Prostate gland (tissue), 2 donors: ENCODE measurements around the gene RGS7. TPM values are rescaled to one million over a fixed set of nuclear protein-coding genes. Genes with fewer than 3 reads are reported as not detected.

Experiments used
- DNase-seq: peaks from one replicate; pipeline ENCODE4 v3.0.0-alpha.2; 2019; ENCODE audit warnings: low spot score
- H3K27ac ChIP-seq, 2 donors: fragments of 200-600 bp; sonication (generic); 2 replicates each; pipeline ENCODE4 v1.5.1; 2017 to 2019
- H3K27me3 ChIP-seq: fragments of 200-600 bp; sonication (generic); replicated peaks from 2 replicates; pipeline ENCODE4 v1.5.1; 2019; ENCODE audit not compliant: insufficient read depth
- H3K36me3 ChIP-seq, 2 donors: fragments of 200-600 bp; sonication (generic); 1 replicate in 1 of 2; 2 replicates in 1 of 2; pipeline versions ENCODE4 v1.5.1 to v1.8.1; 2017 to 2019
- H3K4me1 ChIP-seq: fragments of 200-600 bp; sonication (generic); replicated peaks from 2 replicates; pipeline ENCODE4 v1.5.1; 2019
- H3K4me3 ChIP-seq, 2 donors: fragments of 200-600 bp; sonication (generic); 2 replicates each; pipeline ENCODE4 v1.5.1; 2017 to 2019
- H3K9me3 ChIP-seq: fragments of 200-600 bp; sonication (generic); 2 replicates; pipeline ENCODE4 v1.5.1; 2017
- CTCF ChIP-seq, 4 experiments: fragments of 200-600 bp in 2 of 4; fragments of 450-650 bp in 2 of 4; sonication (generic) in 2 of 4; IDR thresholded peaks; 1 replicate in 3 of 4; 2 replicates in 1 of 4; pipeline ENCODE4 v1.5.1; 2016 to 2019; ENCODE audit warnings: antibody characterized with exemption in 4 of 4, mild to moderate bottlenecking in 2 of 4, moderate library complexity in 2 of 4
- POLR2A ChIP-seq: fragments of 450-650 bp; IDR thresholded peaks from one replicate; pipeline ENCODE4 v1.6.1; 2016; ENCODE audit warnings: antibody characterized with exemption, mild to moderate bottlenecking
- POLR2AphosphoS5 ChIP-seq: sonication (generic); formaldehyde crosslinking; IDR thresholded peaks from one replicate; pipeline ENCODE4 v1.6.1; 2017; ENCODE audit warnings: antibody characterized with exemption
- WGBS: methylation state at CpG from one replicate; pipeline ENCODE4 v1.1.5; 2018; 5-methylcytosine and 5-hydroxymethylcytosine counted together
- intact Hi-C: fragments of 100-400 bp; cut with DNase I; formaldehyde crosslinking; loops from one replicate; pipeline ENCODE4 v1.14.2; 2022
- total RNA-seq, 2 donors: library from RNA; depleted of rRNA; stranded (reverse); fragments of >200 nt; gene quantifications; one replicate each; pipeline ENCODE4 v1.1.0, GENCODE V29; 2016

The RGS7 gene
- total RNA-seq, 2 donors from 2014 or later = 0.32 to 1.3 TPM

GRCh38 chr1:240803151-240803550, 553.9 kb downstream of the RGS7 start:
- no peak for DNase-seq

GRCh38 chr1:240802271-240802670, 554.7 kb downstream of the RGS7 start:
- H3K9me3 ChIP-seq = no peaks in the 10 kb centered on the region
- no peaks in the 10 kb centered on the region for H3K27me3 ChIP-seq
- DNase-seq = no peak
- H3K4me1 ChIP-seq = no peaks in the 10 kb centered on the region
- 97% methylated on average over 2 of the region's 2 CpGs for WGBS
- H3K27ac ChIP-seq = no peak overlapping the region
- intact Hi-C loops = no loop called here
- H3K36me3 ChIP-seq = no peaks in the 10 kb centered on the region
- TF ChIP-seq POLR2A (no peak), CTCF (IDR thresholded peaks at IDR 0.05) (no peak), POLR2AphosphoS5 (no peak)
- H3K4me3 ChIP-seq = no peak overlapping the region

More at GRCh38 chr1:240803151-240803550, 553.9 kb downstream of the RGS7 start:
- H3K9me3 ChIP-seq = no peaks in the 10 kb centered on the region
- no peak for TF ChIP-seq POLR2A
- TF ChIP-seq CTCF (IDR thresholded peaks at IDR 0.05) = no peak
- no peak for TF ChIP-seq POLR2AphosphoS5
- H3K4me1 ChIP-seq = no peaks in the 10 kb centered on the region
- no peaks in the 10 kb centered on the region for H3K27me3 ChIP-seq
- no peaks in the 10 kb centered on the region for H3K36me3 ChIP-seq
- no peak overlapping the region for H3K27ac ChIP-seq
- H3K4me3 ChIP-seq = no peak overlapping the region
- intact Hi-C loops = no loop called here

- TF ChIP-seq POLR2A = no peak
- TF ChIP-seq CTCF (IDR thresholded peaks at IDR 0.05) = no peak
- no peak for TF ChIP-seq POLR2AphosphoS5
- no peak overlapping the region for H3K27ac ChIP-seq
- H3K9me3 ChIP-seq = no peaks in the 10 kb centered on the region
- no peaks in the 10 kb centered on the region for H3K27me3 ChIP-seq
- no peaks in the 10 kb centered on the region for H3K36me3 ChIP-seq
- WGBS = 95% methylated on average over 3 of the region's 3 CpGs
- no peak for DNase-seq
- intact Hi-C loops = no loop called here
- H3K4me1 ChIP-seq = no peaks in the 10 kb centered on the region
- no peak overlapping the region for H3K4me3 ChIP-seq
These were observed 555.6 kb downstream of the RGS7 start for GRCh38 chr1:240801442-240801841.

- Histone ChIP-seq H3K4me1 (no peaks in the 10 kb centered on the region), H3K27me3 (no peaks in the 10 kb centered on the region), H3K9me3 (no peaks in the 10 kb centered on the region), H3K4me3 (no peak overlapping the region), H3K27ac (no peak overlapping the region), H3K36me3 (no peaks in the 10 kb centered on the region)
- DNase-seq = no peak
- intact Hi-C loops = no loop called here
- 42% methylated on average over 1 of the region's 1 CpG for WGBS
- TF ChIP-seq POLR2A (no peak), POLR2AphosphoS5 (no peak), CTCF (IDR thresholded peaks at IDR 0.05) (no peak)
These were observed 556.7 kb downstream of the RGS7 start for GRCh38 chr1:240800291-240800690.

- WGBS = 82% methylated on average over 1 of the region's 1 CpG
These were observed 560.0 kb downstream of the RGS7 start for GRCh38 chr1:240797050-240797449.

More at GRCh38 chr1:240797050-240797449, 560.0 kb downstream of the RGS7 start:
- TF ChIP-seq CTCF (IDR thresholded peaks at IDR 0.05) = no peak
- TF ChIP-seq POLR2A = no peak
- TF ChIP-seq POLR2AphosphoS5 = no peak
- Histone ChIP-seq H3K36me3 (no peaks in the 10 kb centered on the region), H3K9me3 (no peaks in the 10 kb centered on the region), H3K4me1 (no peaks in the 10 kb centered on the region), H3K27me3 (no peaks in the 10 kb centered on the region), H3K27ac (no peak overlapping the region), H3K4me3 (no peak overlapping the region)
- intact Hi-C loops = no loop called here
- DNase-seq = no peak
